GM10266 (cell line): ENCODE data around the gene ATP13A5.

Source experiments
- DNase-seq: peaks from one replicate; pipeline ENCODE4 v3.0.0; 2012; ENCODE audit errors: extremely low spot score
- CTCF ChIP-seq: IDR thresholded peaks from 2 replicates; pipeline ENCODE4 v1.5.1; 2012; ENCODE audit warnings: mild to moderate bottlenecking, low read depth; ENCODE audit not compliant: control insufficient read depth, insufficient read depth; ENCODE audit errors: missing control alignments

The ATP13A5 gene

GRCh38 chr3:193347521-193348501 lies 30.7 kb downstream of the ATP13A5 start:
- DNase-seq: no peak
- no peak for TF ChIP-seq CTCF

- no peak for TF ChIP-seq CTCF
- DNase-seq: no peak
These were observed 32.3 kb downstream of the ATP13A5 start for GRCh38 chr3:193346259-193346658.

- DNase-seq: no peak
- no peak for TF ChIP-seq CTCF
These were observed 33.1 kb downstream of the ATP13A5 start for GRCh38 chr3:193345431-193345830.

GRCh38 chr3:193344486-193344885 lies 34.1 kb downstream of the ATP13A5 start:
- TF ChIP-seq CTCF: no peak
- DNase-seq: no peak

GRCh38 chr3:193343726-193344222 lies 34.8 kb downstream of the ATP13A5 start:
- no peak for TF ChIP-seq CTCF
- no peak for DNase-seq

GRCh38 chr3:193342551-193342950 lies 36.0 kb downstream of the ATP13A5 start:
- DNase-seq: no peak
- no peak for TF ChIP-seq CTCF

- no peak for TF ChIP-seq CTCF
These were observed 43.5 kb downstream of the ATP13A5 start for GRCh38 chr3:193335031-193335430.

More at GRCh38 chr3:193335031-193335430, 43.5 kb downstream of the ATP13A5 start:
- no peak for DNase-seq
